PFSK-1 (cell line): Measurements from ENCODE around the gene GFRA1.

Experiments
- POLR2AphosphoS5 ChIP-seq: IDR thresholded peaks from 2 replicates; pipeline ENCODE4 v1.6.1; 2012; ENCODE audit warnings: low read depth, mild to moderate bottlenecking, control low read depth, low read length, moderate library complexity
- TAF1 ChIP-seq: IDR thresholded peaks from 2 replicates; pipeline ENCODE4 v1.6.1; 2012; ENCODE audit warnings: low read length, control low read depth, borderline replicate concordance; ENCODE audit not compliant: insufficient read depth
- TF ChIP-seq, protein P1 (sequence below), 2 experiments: IDR thresholded peaks; 2 replicates each; pipeline versions ENCODE4 v1.6.1 to v1.8.0; 2011 to 2012; ENCODE audit warnings: low read depth in 2 of 2, low read length in 2 of 2, control low read depth in 1 of 2, inconsistent platforms in 1 of 2, mild to moderate bottlenecking in 1 of 2, moderate library complexity in 1 of 2; ENCODE audit not compliant: insufficient read depth in 1 of 2

DNA sequence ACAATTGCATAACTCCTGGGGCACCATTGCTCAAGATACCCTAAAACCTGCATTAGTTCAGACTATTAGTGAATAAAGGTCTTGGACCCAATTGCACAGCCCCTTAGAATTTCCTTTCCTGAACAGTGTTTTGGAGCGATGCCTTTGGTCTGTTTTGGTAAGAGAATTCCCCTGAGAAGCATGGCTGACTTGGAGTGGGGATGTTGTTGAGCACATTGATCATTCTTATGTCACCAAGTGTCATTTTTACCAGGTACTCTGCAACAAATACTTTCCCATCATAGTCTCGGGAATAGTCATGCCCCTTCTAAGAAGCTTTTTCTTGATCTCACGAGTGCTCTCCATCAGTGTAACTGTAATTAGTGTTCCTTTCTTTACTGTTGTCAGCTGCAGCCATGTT lies 229.7 kb downstream of the GFRA1 start:
- TF ChIP-seq POLR2AphosphoS5 = no peak
- TF ChIP-seq TAF1 = no peak
- TF ChIP-seq, protein P1, sequence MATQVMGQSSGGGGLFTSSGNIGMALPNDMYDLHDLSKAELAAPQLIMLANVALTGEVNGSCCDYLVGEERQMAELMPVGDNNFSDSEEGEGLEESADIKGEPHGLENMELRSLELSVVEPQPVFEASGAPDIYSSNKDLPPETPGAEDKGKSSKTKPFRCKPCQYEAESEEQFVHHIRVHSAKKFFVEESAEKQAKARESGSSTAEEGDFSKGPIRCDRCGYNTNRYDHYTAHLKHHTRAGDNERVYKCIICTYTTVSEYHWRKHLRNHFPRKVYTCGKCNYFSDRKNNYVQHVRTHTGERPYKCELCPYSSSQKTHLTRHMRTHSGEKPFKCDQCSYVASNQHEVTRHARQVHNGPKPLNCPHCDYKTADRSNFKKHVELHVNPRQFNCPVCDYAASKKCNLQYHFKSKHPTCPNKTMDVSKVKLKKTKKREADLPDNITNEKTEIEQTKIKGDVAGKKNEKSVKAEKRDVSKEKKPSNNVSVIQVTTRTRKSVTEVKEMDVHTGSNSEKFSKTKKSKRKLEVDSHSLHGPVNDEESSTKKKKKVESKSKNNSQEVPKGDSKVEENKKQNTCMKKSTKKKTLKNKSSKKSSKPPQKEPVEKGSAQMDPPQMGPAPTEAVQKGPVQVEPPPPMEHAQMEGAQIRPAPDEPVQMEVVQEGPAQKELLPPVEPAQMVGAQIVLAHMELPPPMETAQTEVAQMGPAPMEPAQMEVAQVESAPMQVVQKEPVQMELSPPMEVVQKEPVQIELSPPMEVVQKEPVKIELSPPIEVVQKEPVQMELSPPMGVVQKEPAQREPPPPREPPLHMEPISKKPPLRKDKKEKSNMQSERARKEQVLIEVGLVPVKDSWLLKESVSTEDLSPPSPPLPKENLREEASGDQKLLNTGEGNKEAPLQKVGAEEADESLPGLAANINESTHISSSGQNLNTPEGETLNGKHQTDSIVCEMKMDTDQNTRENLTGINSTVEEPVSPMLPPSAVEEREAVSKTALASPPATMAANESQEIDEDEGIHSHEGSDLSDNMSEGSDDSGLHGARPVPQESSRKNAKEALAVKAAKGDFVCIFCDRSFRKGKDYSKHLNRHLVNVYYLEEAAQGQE (IDR thresholded peaks at IDR 0.05; ENCODE audit: insufficient read depth in 1 of 2, low read depth in 2 of 2, low read length in 2 of 2) = no peak
